Measurements from ENCODE around the gene NF1.
"Not testable (repeated sequence)": the region's sequence is repeated elsewhere in the genome, so short reads cannot be mapped to it uniquely, and the experiment has no call there.

NF1 gene

DNA sequence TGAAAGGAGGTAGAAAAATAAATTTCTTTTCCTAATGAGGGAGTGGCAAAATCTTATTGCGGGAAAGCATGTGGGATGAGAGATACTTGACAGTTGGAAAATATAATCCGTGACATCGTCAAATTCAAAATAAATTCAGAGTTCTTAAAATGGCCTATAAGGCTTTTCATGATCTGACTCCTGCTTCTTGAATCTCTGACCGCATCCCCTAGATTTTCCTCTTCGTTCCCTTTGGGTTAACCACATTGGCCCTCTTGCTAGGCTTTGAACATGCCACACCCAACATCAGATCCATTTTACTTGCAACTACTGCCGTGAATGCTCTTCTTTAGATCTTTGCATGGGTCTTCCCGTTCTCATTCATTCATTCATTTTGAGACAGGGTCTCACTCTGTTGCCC, 50.1 kb downstream of the NF1 start:
- H3K36me3 ChIP-seq (ENCODE audit: insufficient read depth, low read length) = 0 out of 2 replicates have a peak, but pooled peaks cover 7% of the 10 kb centered on the region
- no peaks in the 10 kb centered on the region for H3K9me3 ChIP-seq (ENCODE audit: low read depth, low read length)
- no peak overlapping the region for H3K27ac ChIP-seq
- TF ChIP-seq EZH2 (IDR thresholded peaks at IDR 0.05) (no peak), POLR2AphosphoS5 (IDR thresholded peaks at IDR 0.05; ENCODE audit: borderline replicate concordance, low read depth, low read length) (no peak), FOXP2 (optimal IDR thresholded peaks at IDR 0.05; ENCODE audit: control extremely low read depth, extremely low read length, insufficient read depth) (no peak)
- no peak overlapping the region for H3K9ac ChIP-seq (ENCODE audit: insufficient read length)
- DNase-seq (ENCODE audit: low read depth, low spot score) = no peak
- no peak overlapping the region for H3K4me3 ChIP-seq

DNA sequence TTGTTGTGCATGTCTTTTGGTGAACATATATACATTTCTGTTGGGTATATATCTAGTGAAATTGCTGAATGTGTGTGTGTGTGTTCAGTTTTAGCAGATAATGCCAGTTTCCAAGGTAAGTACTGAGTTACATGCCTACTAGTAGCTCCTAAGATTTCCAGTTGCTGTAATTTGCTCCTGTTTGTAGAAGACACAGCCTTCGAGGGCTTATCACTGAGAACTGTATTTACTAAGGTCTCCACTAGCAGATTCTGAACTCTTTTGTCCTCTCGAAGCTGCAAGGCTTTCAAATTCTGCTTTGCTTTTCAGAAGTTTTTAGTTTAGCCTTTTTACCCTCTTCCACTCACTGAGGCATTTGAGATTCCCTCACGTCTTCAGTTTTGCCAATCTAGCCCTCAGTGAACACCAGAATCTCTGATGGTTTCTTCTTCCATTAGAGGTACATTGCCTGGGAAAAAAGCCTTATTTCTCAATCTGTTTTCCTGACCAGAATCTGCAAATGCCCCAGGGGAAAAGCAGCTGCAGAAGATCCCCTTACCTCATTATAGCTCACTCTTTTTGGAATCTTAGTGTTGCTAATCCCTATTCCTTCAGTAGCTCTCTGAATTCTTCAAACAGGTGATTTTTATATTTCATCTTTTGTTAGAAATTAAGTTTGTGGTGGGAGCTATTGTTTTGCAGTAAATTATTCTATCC, 52.9 kb downstream of the NF1 start:
- peak; percentile 76 for DNase-seq (ENCODE audit: low read depth, low spot score)
- Histone ChIP-seq H3K9me3 (ENCODE audit: low read depth, low read length) (no peaks in the 10 kb centered on the region), H3K9ac (ENCODE audit: insufficient read length) (no peak overlapping the region), H3K36me3 (ENCODE audit: insufficient read depth, low read length) (0 out of 2 replicates have a peak, but pooled peaks cover 4% of the 10 kb centered on the region), H3K4me3 (peak overlapping the region; percentile 6; the same call in 1 of the 2 replicates), H3K27ac (peak overlapping the region; percentile 49)
- TF ChIP-seq FOXP2 (optimal IDR thresholded peaks at IDR 0.05; ENCODE audit: control extremely low read depth, extremely low read length, insufficient read depth) = no peak
- no peak for TF ChIP-seq EZH2 (IDR thresholded peaks at IDR 0.05)
- TF ChIP-seq POLR2AphosphoS5 (IDR thresholded peaks at IDR 0.05; ENCODE audit: borderline replicate concordance, low read depth, low read length) = no peak

DNA sequence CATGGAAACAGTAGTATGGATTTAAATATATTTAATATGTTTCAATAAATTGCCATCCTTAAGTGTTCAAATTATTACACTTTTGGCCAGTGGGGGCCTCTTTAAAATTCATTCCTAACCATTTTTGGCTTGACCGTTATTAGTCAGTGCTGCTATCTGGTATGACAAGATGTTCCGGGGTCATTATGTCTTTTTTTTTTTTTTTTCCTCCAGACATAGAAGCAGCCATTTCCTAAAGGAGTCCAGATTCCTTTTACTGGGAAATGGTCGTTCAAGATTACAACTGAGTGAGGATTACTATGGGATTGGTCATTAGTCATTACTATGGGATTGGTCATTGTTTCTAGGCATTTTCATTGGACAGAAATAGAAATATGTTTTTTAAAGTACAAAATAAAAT, 53.4 kb downstream of the NF1 start:
- no peak for DNase-seq (ENCODE audit: low read depth, low spot score)
- H3K9me3 ChIP-seq (ENCODE audit: low read depth, low read length) = no peaks in the 10 kb centered on the region
- H3K4me3 ChIP-seq = no peak overlapping the region
- TF ChIP-seq POLR2AphosphoS5 (IDR thresholded peaks at IDR 0.05; ENCODE audit: borderline replicate concordance, low read depth, low read length) (no peak), FOXP2 (optimal IDR thresholded peaks at IDR 0.05; ENCODE audit: control extremely low read depth, extremely low read length, insufficient read depth) (no peak), EZH2 (IDR thresholded peaks at IDR 0.05) (no peak)
- peak overlapping the region; percentile 49 for H3K27ac ChIP-seq
- no peak overlapping the region for H3K9ac ChIP-seq (ENCODE audit: insufficient read length)
- 0 out of 2 replicates have a peak, but pooled peaks cover 4% of the 10 kb centered on the region for H3K36me3 ChIP-seq (ENCODE audit: insufficient read depth, low read length)

DNA sequence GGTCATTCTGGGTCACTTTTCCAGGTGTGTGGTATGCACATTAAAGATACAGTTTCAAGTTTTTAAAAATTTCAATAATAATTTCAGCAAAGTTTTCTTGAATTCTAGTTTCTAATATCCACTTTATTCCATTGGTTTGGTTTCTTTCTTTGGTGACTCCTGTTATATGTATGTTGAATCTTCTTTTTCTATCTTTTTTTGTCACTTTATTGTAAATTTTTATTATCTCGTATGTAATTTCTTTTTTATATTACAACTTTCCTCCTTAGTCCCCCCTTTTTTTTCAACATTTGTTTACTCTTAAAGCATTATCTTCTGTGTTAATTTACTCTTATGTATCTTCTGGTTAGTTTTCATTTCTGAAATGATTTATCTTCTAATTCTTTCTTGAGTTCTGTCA, 57.5 kb downstream of the NF1 start:
- Histone ChIP-seq H3K36me3 (ENCODE audit: insufficient read depth, low read length) (peaks cover 14% of the 10 kb centered on the region; the same call in 1 of the 2 replicates), H3K9ac (ENCODE audit: insufficient read length) (no peak overlapping the region), H3K27ac (no peak overlapping the region), H3K9me3 (ENCODE audit: low read depth, low read length) (no peaks in the 10 kb centered on the region), H3K4me3 (no peak overlapping the region)
- TF ChIP-seq FOXP2 (optimal IDR thresholded peaks at IDR 0.05; ENCODE audit: control extremely low read depth, extremely low read length, insufficient read depth) (no peak), POLR2AphosphoS5 (IDR thresholded peaks at IDR 0.05; ENCODE audit: borderline replicate concordance, low read depth, low read length) (no peak), EZH2 (IDR thresholded peaks at IDR 0.05) (no peak)
- no peak for DNase-seq (ENCODE audit: low read depth, low spot score)

DNA sequence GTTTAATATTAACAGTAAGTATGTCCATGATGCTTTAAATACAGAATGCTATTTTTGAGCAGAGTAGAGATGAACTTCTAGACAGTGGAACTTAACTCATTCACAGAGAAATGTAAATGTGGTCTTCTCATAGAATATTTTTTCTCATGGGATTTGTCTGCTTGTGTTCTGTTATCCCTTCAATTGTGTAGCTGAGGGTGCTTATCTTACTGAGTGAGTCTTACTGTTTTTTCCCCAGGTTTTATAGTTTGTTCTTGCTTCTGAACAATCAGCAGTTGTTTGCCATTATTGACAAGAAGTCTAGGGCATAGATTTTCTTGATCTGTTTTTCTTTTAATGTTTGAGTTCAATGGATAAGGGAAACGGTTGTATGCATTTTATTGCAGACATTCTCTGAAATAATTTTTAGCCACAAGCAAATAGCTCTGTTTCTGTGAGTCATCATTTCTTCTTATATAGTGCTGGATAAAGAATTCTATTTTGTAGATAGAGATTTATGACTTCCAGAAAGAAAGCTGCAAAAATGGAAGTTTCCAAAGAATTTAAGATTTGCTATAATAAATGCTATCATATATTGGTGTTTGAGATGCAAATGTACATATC, 60.5 kb downstream of the NF1 start:
- no peaks in the 10 kb centered on the region for H3K9me3 ChIP-seq (ENCODE audit: low read depth, low read length)
- DNase-seq (ENCODE audit: low read depth, low spot score) = no peak
- TF ChIP-seq POLR2AphosphoS5 (IDR thresholded peaks at IDR 0.05; ENCODE audit: borderline replicate concordance, low read depth, low read length) (no peak), EZH2 (IDR thresholded peaks at IDR 0.05) (no peak), FOXP2 (optimal IDR thresholded peaks at IDR 0.05; ENCODE audit: control extremely low read depth, extremely low read length, insufficient read depth) (no peak)
- H3K4me3 ChIP-seq = peak overlapping the region; percentile 62
- peak overlapping the region; percentile 16 for H3K9ac ChIP-seq (ENCODE audit: insufficient read length)
- peak overlapping the region; percentile 93 for H3K27ac ChIP-seq
- H3K36me3 ChIP-seq (ENCODE audit: insufficient read depth, low read length) = peaks cover 23% of the 10 kb centered on the region; the same call in 1 of the 2 replicates

DNA sequence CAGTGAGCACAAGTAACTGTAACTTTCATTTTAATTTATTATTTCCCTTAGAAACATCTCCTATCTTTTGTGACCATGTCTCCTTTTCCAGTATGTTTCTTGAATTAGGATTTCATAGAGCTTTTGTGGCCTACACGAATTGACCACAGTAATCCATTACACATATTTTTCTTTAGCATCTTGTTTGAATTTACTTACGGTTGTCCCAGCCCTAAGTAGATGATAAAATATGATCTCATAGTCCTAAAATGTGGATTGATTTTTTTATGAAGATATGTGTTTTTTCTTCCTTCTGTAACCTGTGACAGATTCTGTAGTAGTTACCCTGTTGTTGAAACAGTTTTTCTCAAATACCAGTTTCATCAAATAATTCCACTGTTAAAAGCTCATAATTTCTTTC, 61.5 kb downstream of the NF1 start:
- Histone ChIP-seq H3K9me3 (ENCODE audit: low read depth, low read length) (no peaks in the 10 kb centered on the region), H3K36me3 (ENCODE audit: insufficient read depth, low read length) (peaks cover 29% of the 10 kb centered on the region; the same call in 1 of the 2 replicates), H3K4me3 (peak overlapping the region; percentile 62; the same call in 1 of the 2 replicates), H3K9ac (ENCODE audit: insufficient read length) (no peak overlapping the region), H3K27ac (peak overlapping the region; percentile 93)
- TF ChIP-seq FOXP2 (optimal IDR thresholded peaks at IDR 0.05; ENCODE audit: control extremely low read depth, extremely low read length, insufficient read depth) = no peak
- no peak for TF ChIP-seq EZH2 (IDR thresholded peaks at IDR 0.05)
- no peak for TF ChIP-seq POLR2AphosphoS5 (IDR thresholded peaks at IDR 0.05; ENCODE audit: borderline replicate concordance, low read depth, low read length)
- no peak for DNase-seq (ENCODE audit: low read depth, low spot score)

DNA sequence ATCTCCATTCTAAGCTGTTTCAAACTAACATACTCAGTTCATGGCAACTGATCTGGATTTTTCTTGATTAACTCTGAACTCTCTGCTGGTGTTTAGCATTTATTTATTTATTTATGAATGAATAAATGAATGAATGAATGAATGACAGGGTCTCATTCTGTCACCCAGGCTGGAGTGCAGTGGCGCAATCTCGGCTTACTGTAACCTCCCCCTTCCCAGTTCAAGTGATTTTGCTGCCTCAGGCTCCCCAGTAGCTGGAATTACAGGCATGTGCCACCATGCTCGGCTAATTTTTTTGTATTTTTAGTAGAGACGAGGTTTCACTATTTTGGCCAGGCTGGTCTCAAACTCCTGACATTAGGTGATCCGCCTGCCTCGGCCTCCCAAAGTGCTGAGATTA, 62.1 kb downstream of the NF1 start:
- not testable (repeated sequence) for H3K9me3 ChIP-seq (ENCODE audit: low read depth, low read length); DNase-seq (ENCODE audit: low read depth, low spot score); H3K4me3 ChIP-seq; H3K9ac ChIP-seq (ENCODE audit: insufficient read length)
- H3K36me3 ChIP-seq (ENCODE audit: insufficient read depth, low read length) = peaks cover 32% of the 10 kb centered on the region; the same call in 1 of the 2 replicates
- H3K27ac ChIP-seq = peak overlapping the region; percentile 93

DNA sequence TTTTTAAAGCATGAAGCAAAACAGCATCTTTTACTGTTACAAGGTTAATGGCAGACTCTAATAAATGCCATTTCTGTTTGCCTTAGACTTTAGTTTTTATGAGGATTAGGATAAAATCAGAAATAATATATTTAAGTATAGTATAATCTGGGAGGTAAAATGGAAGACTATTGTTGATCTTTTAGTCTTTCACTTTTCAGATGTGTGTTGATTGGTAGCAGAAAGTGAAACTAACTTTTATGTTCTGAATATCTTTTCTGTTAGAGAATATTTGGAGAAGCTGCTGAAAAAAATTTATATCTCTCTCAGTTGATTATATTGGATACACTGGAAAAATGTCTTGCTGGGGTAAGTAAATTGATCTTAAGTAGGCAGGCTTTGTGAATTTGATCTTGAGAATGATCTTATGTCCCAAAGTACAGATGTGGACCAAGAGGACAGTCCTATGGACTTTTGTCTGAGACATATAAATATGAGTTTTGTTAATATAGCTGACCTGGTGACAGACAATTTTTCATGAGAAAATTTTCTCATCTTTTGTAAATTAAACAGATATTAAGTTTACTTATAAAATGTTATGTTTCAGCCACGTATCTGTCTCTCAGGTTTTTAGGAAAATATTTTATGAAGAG, 64.1 kb downstream of the NF1 start:
- H3K9me3 ChIP-seq (ENCODE audit: low read depth, low read length) = no peaks in the 10 kb centered on the region
- H3K27ac ChIP-seq = peak overlapping the region; percentile 69
- H3K9ac ChIP-seq (ENCODE audit: insufficient read length) = no peak overlapping the region
- DNase-seq (ENCODE audit: low read depth, low spot score) = no peak
- no peak for TF ChIP-seq EZH2 (IDR thresholded peaks at IDR 0.05)
- TF ChIP-seq FOXP2 (optimal IDR thresholded peaks at IDR 0.05; ENCODE audit: control extremely low read depth, extremely low read length, insufficient read depth) = no peak
- TF ChIP-seq POLR2AphosphoS5 (IDR thresholded peaks at IDR 0.05; ENCODE audit: borderline replicate concordance, low read depth, low read length) = no peak
- no peak overlapping the region for H3K4me3 ChIP-seq
- peaks cover 47% of the 10 kb centered on the region for H3K36me3 ChIP-seq (ENCODE audit: insufficient read depth, low read length)

Measured in SK-N-MC (cell line).